GM21528 (cell line): Measurements from ENCODE around the gene RASSF5.

Experiments used
- ATAC-seq: cut with Tn5 transposase; IDR thresholded peaks from one replicate; pipeline ENCODE4 v1.9.1; 2021; ENCODE audit warnings: mild to moderate bottlenecking, moderate library complexity; ENCODE audit not compliant: unreplicated experiment, low FRiP score

The RASSF5 gene

GRCh38 chr1:206540044-206540780, 32.9 kb downstream of the RASSF5 start:
- ATAC-seq, result no peak

- ATAC-seq, result no peak
Measured at GRCh38 chr1:206541236-206541833, 34.0 kb downstream of the RASSF5 start.

- ATAC-seq, result no peak
Measured at GRCh38 chr1:206544562-206545257, 37.4 kb downstream of the RASSF5 start.

GRCh38 chr1:206545351-206545750, 38.0 kb downstream of the RASSF5 start:
- no peak for ATAC-seq

- ATAC-seq, result no peak
Measured at GRCh38 chr1:206547104-206547503, 39.8 kb downstream of the RASSF5 start.

- no peak for ATAC-seq
Measured at GRCh38 chr1:206550446-206550845, 43.1 kb downstream of the RASSF5 start.

- ATAC-seq, result no peak
Measured at GRCh38 chr1:206551296-206551985, 44.1 kb downstream of the RASSF5 start.

GRCh38 chr1:206551986-206552326, 44.6 kb downstream of the RASSF5 start:
- ATAC-seq, result no peak

GRCh38 chr1:206554211-206554610, 46.9 kb downstream of the RASSF5 start:
- ATAC-seq, result no peak

GRCh38 chr1:206554701-206555472, 47.6 kb downstream of the RASSF5 start:
- no peak for ATAC-seq

- ATAC-seq, result no peak
Measured at GRCh38 chr1:206555473-206555935, 48.2 kb downstream of the RASSF5 start.

GRCh38 chr1:206556047-206556749, 48.9 kb downstream of the RASSF5 start:
- ATAC-seq, result peak; percentile 1

- peak; percentile 51 for ATAC-seq
Measured at GRCh38 chr1:206556750-206557635, 49.7 kb downstream of the RASSF5 start.

GRCh38 chr1:206557636-206558473, 50.5 kb downstream of the RASSF5 start:
- ATAC-seq, result no peak

GRCh38 chr1:206558794-206559671, 51.7 kb downstream of the RASSF5 start:
- ATAC-seq, result no peak

- ATAC-seq, result no peak
Measured at GRCh38 chr1:206559672-206559995, 52.3 kb downstream of the RASSF5 start.
